ENCODE results near the gene XPNPEP2.

XPNPEP2 gene

DNA sequence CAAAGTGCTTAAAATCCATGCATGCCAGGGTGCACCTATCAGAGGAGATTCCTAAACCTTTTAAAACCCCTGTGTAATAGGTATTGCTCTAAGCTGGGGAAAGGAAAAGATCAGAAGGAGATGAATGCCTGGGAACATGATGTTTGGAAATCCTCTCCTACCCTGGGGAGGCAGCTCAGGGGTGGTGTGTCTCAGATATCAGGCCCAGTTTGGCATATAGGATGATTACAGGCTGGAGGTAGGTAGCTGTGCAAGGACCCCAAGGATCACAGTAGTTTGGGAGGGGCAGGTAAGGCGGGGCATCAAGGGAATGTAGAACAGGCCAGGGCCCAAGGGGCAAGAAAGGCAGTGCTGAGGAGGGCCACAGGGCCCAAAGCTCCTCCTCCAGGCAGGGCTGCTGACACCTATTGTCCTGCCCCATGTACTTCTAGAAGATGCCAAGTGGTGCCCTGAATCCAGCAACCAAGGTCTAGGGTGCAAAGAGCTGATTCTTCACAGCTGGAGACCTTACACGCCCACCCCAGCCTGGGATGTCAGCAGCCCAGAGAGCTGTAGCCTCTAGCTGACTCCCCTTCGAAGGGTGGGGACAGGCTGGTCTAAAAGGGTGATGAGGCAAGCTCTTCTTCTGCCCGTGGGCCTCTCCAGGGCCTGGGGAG, 58.6 kb downstream of the XPNPEP2 start:
- no peak for DNase-seq

- DNase-seq = no peak
Observed at GRCh38 chrX:129798456-129798855, 59.7 kb downstream of the XPNPEP2 start.

DNA sequence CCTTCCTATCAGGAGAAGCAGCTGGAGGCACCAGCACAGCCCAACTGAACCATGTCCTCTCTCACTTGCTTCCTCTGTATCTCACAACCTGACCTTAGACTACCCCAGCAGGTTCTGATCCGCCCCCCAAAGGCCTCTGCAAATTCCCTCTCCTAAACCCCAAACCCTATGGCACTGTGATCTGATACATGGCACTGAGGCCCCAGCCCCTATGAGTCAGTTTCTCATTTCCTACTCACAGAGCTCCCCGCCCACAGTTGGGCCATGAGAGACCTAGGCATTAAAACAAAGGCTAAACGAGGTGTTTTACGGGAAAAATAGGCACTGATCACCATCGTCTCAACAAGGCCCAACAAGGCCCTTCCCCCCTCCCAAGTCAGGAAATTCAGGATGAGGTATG, 60.1 kb downstream of the XPNPEP2 start:
- DNase-seq = no peak

GRCh38 chrX:129800186-129800585, 61.4 kb downstream of the XPNPEP2 start:
- no peak for DNase-seq

DNA sequence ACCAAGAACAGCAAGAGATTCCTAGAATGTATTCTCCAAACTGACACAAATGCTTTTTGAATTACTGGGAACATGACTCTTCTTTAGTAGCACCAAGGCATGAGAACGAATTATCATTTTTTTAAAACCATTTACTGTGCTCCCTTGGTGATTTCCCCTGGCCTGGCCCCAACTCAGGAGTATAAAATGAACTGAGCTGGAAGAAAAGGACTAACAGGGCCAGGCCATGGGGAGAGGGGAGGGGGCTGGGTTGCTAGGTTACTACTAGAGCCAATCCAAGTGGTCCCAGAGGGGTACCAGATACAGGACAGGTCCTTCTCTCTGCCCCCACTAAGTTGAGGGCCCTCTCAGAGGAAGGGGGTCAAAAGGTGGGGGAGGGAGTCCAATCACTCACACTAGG, 64.1 kb downstream of the XPNPEP2 start:
- no peak for DNase-seq

DNA sequence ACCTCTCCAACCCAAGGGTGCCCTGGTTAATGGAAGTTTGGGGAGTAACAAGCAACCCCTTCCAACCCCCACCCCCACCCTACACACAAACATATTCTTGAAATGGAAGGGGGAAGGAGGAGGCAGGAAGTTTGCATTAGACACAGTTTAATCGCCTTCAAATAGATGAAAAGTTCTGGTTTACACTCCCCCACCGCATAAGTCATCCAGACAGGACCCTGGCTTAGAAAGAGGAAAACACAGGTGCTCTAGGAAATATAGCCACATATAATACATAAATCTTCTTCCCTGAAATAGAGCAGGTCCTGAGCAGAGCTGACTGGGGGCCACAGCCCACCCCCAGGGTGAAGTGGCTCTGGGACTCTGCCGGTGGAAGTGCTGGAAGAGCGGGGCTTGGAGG, 66.0 kb downstream of the XPNPEP2 start:
- DNase-seq = no peak

DNA sequence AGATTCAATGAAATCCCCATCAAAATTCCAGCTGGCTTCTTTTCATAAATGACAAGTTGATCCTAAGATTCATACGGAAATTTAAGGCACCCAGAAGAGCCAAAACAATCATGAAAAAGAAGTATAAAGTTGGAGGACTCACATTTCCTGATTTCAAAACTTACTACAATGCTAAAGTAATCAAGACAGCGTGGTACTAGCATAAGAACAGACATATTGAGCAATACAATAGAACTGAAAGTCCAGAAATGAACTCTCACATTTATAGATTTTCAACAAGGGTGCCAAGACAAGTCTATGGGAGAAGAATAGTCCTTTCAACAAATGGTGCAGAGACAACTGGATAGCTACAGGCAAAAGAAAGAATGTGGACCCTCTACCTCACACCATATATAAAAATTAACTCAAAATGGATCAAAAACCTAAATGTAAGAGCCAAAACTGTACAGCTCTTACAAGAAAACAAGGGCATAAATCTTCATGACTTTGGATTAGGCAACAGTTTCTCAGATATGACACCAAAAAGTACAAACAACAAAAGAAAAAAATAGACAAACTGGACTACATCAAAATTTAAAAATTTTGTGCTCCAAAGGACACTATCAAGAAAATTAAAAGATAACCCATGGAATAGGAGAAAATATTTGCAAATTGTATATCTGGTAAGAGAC, 69.5 kb downstream of the XPNPEP2 start:
- DNase-seq = no peak

DNA sequence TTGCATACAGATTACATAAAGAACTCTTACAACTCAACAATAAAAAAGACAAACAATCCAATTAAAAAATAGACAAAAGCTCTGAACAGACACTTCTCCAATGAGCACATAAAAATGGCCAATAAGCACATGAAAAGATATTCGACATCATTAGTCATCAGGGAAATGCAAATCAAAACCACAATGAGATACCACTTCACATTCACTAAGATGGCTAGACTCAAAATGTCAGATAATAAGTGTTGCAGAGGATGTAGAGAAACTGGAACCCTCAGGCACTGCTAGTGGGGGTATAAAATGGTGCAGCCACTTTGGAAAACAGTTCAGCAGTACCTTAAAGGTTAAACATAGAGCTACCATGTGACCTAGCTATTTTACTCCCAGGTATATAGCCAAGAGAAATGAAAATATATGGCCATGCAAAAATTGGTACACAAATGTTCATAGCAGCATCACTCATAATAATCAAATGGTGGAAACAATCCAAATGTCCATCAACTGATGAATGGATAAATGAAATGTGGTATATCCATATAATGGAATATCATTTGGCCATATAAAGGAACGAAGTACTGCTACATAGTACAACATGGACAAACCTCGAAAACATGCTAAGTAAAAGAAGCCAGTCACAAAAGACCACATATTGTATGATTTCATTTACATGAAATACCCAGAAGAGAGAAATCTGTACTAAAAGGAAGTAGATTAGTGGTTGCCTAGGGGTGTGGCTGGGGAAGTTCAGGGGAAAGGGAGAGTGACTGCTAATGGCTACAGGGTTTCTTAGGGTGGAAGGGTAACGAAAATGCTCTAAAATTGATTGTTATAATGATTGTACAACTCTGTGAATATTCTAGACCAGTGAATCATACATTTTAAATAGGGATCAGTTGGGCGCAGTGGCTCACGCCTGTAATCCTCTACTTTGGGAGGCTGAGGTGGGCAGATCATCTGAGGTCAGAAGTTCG, 70.3 kb downstream of the XPNPEP2 start:
- no peak for DNase-seq

DNA sequence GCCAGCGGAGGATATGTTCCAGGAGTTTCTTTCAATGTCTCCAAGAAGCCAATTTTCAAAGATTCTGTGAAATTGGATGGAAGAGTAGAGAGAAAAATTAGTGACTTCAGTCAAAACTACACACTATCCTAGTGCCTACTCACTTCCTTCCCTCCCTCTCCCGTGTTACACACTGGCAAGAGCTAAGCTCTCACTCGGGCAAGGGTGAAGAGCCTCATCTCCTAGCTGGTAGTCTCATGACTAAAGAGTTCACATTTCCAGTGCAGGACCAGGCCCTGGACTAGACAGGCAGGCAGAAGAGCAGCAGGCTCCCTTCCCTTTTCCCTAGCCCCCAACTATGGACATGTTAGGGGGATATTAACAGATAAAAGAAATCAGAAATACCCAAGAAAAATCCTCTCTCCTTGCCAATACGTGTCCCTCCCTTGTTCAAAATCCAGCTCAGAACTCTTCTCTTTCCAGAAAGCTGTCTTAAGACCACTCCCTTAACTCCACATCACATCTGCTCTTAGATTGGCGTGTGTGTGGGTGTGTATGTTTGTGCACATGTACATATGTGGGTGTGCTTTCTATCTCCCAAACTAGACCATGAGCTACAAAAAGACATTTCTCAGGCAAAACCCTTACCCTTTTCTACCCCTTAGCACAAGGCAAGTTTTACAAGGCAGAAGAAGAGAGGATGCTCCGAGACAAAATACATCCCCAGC, 75.0 kb downstream of the XPNPEP2 start:
- DNase-seq = no peak

GRCh38 chrX:129818123-129818522, 79.3 kb downstream of the XPNPEP2 start:
- no peak for DNase-seq
